NCI-H2196 (cell line): ENCODE results near the gene NWD2.

ENCODE experiments used
- DNase-seq: peaks from one replicate; lab custom pipeline; 2025; ENCODE audit not compliant: unreplicated experiment; lab: John Stamatoyannopoulos, UW

Gene NWD2

DNA sequence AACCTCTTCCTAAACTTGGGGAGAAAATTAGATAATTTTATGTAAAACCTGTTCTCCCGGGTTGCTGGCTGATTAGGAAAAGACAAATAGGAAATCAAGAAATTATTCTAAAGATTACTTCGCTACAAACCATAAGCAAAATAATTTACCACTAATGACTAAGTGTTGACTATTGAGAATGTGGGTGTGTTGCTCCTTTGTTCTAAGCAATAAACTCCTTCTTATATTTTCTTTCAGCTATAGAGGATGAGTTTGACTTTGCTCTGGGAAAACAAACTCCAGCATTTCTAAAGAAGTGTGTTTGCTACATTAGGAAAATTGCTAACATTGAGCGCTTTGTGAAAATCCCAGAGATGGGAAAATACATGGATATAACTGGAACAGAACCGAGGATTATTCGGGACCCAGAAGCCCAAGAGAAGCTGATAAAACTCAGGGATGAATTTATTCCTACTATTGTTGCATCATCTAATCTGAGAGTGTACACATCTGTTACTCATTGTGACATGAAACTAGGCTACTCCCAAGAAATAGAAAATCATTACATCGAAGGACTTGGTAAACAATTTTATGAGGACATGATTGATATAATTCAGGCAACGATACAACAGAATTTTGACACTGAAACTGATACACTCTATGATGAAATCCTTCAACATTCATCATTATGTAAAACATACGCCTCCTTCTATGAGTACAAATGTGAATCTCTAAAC lies 194.2 kb downstream of the NWD2 start:
- DNase-seq, result no peak

- no peak for DNase-seq
These were observed 195.4 kb downstream of the NWD2 start for GRCh38 chr4:37439809-37440474.

- DNase-seq, result no peak
These were observed 196.0 kb downstream of the NWD2 start for GRCh38 chr4:37440501-37440900.

GRCh38 chr4:37441231-37442061 lies 196.9 kb downstream of the NWD2 start:
- no peak for DNase-seq

DNA sequence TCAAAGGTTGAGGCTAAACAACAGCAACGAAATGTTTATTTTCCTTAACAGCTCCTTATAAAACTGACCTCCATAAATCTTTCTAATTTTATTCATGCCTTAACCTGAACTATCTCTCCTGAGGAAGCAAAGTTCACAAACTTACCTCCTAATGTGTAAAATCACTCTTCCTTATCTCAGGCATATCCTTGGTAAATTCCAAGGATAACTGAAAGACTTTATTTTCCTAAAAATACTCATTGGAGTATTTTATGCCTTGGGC lies 197.4 kb downstream of the NWD2 start:
- no peak for DNase-seq

- no peak for DNase-seq
These were observed 198.6 kb downstream of the NWD2 start for GRCh38 chr4:37443137-37443536.

DNA sequence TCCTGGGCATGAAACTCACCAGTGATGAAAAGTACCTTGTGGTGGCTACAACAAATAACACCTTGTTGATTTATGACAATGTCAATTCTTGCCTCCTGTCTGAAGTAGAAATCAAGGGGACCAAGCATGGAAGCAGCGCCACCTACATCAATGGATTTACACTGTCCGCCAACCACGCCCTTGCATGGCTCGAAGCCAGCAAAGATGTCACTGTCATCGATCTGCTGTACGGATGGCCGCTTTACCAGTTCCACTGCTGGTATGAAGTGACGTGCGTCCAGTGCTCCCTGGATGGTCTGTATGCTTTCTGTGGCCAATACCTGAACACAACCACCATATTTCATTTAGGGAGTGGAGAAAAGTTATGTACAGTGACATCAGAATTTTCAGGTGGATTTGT lies 200.5 kb downstream of the NWD2 start:
- DNase-seq, result no peak

GRCh38 chr4:37446016-37446415 lies 201.5 kb downstream of the NWD2 start:
- no peak for DNase-seq

GRCh38 chr4:37447886-37448285 lies 203.3 kb downstream of the NWD2 start:
- DNase-seq, result no peak

GRCh38 chr4:37450309-37450708 lies 205.8 kb downstream of the NWD2 start:
- no peak for DNase-seq

- no peak for DNase-seq
These were observed 206.4 kb downstream of the NWD2 start for GRCh38 chr4:37450911-37451310.

- no peak for DNase-seq
These were observed 207.1 kb downstream of the NWD2 start for GRCh38 chr4:37451656-37452055.

DNA sequence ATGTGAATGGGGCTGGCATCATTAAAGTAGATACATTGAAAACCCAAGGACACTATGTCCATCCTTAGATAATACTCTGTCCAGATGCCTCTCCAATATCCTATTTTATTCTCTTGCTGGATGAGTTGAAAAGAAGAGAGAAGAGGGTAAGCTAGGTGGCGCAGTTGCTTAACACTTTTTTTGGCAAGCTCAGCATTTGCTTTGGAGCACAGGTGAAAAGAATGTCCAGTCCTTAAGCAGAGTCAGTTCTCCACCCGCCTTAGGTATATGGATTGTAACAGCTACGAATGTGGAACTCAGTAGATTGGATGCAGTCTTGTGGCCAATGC lies 208.4 kb downstream of the NWD2 start:
- peak; percentile 60 for DNase-seq

DNA sequence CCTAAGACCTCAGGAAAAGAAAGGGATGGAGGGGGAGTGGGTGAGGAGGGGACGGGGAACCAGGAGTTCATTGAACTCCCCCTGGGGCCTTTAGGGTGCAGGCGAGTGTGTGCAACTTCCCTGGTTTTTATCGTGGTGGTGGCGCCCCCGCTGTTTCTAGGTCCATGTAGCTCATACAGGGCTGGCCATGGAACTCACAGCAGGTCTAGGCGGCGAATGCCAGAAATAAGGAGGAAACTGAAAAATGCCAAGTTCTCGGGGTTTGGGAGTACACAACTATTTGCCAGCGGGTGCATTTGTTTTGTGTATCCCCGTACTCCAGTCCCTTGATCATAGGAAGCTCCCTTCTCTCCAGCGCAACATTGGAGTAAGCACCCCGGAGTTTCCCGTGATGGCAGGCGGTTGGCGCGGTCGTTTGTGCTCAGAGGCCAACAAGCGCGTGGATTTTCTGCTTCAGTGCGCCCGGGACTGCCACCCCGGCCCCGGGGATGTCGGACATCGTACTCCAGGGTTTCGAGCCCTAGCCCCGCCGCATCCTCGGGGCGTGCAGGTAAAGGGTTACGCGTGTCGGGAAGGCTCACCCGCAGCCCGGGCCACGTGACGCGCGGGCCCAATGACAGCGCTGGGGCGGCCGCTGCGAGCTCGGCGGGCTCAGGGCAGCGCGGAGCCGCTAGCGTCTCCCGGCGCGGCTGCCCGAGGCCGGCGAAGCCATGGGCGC lies 208.9 kb downstream of the NWD2 start:
- no peak for DNase-seq

DNA sequence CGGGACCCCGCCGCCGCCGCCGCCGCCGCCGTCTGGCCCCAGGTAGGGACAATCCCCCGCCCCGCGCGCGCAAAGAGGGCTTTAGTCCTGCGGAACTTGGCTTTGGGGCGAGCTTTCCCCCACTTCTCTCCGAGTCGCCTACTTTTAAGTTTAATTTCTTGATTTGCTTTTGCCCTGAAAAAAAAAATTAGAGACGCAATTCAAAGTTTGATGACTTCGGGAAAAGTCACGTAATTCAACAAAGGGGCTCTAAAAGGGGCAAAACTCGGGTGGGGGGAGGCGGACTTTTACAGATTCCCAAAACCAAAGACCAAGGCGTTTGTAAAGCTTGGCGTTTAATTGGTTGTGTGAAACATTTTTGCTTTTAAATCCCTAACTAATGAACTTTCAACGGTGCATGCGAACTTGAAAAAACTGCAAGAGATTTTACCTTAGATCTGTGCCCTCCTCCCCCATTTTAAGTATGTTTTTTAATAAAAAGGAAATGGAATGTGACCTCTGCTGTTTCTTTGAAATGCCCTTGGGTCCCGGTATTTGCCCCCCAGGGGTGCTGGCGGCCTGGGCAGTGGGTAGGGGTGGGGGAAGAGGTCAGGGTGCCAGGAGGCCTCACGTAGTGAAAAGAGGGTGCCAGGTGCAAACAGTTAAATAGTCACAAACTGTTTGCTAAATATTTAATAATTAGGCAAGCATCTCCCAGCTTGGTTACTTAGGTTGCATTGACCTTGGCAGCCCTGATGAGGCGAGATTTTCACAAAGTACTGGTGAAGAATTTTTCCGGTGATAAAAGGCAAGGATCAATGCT lies 209.7 kb downstream of the NWD2 start:
- no peak for DNase-seq

DNA sequence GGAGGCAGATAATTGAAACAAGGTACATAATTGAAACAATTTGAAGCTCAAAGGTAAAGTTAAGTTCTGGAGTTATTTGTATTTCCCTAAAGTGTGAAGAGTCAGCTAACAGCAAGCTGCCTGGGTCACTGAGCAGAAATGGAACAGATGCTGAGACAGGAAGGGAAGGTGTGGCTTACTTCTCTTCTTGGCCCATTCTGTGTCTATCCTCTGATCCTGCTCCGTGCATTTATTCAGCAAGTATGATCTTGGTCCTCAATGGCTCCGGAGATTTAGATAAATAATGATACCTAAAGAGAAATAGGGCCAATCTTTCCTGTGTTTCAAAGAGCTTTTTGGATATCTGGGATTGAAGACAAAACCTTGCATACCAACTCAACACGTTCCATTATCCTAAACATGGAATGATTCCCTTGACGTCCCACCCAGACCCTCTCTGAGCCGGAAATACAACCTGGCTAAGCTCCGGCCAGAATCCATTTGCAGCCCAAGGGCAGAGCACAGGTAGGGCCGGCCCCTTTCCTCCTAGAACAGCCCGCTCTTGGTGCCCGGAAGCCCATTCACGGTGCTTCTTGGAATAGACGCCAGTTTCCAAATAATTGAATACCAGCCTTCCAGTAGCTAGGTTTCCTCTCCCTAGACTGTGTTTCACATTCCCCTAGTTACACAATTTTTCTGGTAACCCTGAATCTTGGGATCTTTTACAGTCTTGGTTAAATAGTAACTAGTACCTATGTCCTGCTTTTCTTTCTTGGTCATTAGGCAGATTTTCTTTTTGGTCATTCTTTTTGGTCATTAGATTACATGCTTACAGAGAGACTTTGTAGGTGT lies 211.0 kb downstream of the NWD2 start:
- no peak for DNase-seq

GRCh38 chr4:37461801-37462200 lies 217.3 kb downstream of the NWD2 start:
- no peak for DNase-seq

DNA sequence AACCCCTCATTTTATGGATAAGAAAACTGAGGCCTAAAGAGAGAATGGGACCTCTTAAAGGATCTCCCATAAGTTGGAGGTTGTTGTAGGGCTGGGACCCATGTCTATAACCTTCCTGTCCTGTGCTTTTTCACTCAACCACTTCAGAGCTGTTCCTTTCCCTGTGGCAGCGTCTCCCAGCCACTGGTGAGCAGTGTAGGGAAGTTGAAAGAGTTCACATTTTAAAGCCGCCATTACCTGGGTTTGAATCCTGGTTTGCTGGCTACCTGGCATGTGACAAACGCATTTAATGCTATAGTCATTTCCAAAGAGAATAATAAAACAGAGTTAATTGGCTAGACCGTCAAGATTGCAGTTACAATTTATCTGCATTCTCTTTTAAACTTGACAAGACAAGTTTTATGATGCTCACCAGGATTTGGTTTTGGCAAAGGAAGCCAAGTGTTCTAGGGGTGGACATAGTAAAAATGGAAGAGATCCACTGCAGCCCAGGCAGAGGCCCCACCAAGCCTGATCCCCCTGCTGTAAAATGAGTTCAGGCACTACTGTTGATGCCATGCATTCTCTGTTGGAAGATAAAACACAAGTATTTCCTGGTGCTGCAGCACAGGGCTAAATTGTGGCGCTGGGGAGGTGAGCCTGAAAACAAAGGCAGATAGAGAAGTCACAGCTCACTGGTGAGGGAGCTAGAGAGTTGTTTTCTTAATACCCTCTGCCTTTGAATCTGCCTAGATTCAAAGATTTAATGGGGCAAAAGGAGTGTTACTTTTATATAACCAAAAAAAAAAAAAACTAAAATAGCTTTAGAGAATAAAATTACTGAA lies 218.7 kb downstream of the NWD2 start:
- DNase-seq, result no peak
